HFF-Myc (cell line): ENCODE measurements around the gene OR7G1.

Experiments used
- DNase-seq: peaks from one replicate; pipeline ENCODE4 v3.0.0-alpha.2; 2011; ENCODE audit warnings: low read depth; ENCODE audit errors: extremely low read depth
- H3K4me3 ChIP-seq: replicated peaks from 2 replicates; pipeline ENCODE4 v1.5.1; 2011; ENCODE audit warnings: low read depth, mild to moderate bottlenecking, control low read depth, low read length
- TF ChIP-seq, protein P1 (sequence below): IDR thresholded peaks from 2 replicates; pipeline ENCODE4 v1.5.1; 2012; ENCODE audit warnings: mild to moderate bottlenecking, low read depth, low read length, control low read depth; ENCODE audit errors: missing control alignments

OR7G1 gene

GRCh38 chr19:9115307-9115813 lies at the start of gene OR7G1:
OR7G1 (minus strand) TSS chr19:9115763; CDS start chr19:9115763, 0 bp downstream.
- DNase-seq = no peak
- TF ChIP-seq, protein P1, sequence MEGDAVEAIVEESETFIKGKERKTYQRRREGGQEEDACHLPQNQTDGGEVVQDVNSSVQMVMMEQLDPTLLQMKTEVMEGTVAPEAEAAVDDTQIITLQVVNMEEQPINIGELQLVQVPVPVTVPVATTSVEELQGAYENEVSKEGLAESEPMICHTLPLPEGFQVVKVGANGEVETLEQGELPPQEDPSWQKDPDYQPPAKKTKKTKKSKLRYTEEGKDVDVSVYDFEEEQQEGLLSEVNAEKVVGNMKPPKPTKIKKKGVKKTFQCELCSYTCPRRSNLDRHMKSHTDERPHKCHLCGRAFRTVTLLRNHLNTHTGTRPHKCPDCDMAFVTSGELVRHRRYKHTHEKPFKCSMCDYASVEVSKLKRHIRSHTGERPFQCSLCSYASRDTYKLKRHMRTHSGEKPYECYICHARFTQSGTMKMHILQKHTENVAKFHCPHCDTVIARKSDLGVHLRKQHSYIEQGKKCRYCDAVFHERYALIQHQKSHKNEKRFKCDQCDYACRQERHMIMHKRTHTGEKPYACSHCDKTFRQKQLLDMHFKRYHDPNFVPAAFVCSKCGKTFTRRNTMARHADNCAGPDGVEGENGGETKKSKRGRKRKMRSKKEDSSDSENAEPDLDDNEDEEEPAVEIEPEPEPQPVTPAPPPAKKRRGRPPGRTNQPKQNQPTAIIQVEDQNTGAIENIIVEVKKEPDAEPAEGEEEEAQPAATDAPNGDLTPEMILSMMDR = no peak
- H3K4me3 ChIP-seq = no peak within 1 kb of the TSS

DNA sequence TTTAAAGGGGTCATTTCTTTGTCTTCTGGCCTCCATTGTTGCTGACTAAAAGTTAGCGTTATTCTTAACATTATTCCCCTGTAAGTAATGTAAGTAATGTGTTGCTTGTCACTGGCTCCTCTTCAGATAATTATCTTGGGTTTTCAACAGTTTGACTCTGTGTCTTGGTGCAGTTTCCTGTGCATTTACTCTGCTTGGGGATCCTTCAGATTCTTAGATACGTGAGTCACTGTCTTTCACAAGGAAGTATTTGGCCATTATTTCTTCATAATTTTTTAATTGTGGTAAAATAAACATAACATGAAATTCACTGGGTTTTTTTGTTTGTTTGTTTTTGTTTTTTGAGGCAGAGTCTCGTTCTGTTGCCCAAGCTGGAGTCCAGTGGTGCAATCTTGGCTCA lies 49.7 kb upstream of the OR7G1 start:
- TF ChIP-seq, protein P1 = no peak
- H3K4me3 ChIP-seq = no peak overlapping the region
- no peak for DNase-seq

DNA sequence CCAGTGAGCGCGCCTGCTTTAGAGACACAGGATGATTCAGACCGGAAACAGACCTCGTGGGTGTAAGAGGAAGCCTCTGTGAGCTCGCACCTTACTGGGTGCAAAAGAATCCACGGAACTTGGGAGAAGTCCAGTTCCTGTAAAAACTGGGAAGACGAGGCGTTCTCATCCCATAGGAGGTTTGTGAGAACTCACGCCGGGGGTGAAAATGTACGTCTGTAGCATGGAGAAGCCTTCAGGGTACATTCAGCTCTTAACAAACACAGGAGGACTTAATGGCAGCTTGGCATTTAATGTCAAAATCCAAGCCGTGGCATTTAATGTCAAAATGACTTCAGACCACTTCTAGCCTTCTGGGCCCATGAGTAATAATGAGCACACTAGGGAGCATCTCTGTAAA lies 45.9 kb upstream of the OR7G1 start:
- TF ChIP-seq, protein P1 = no peak
- H3K4me3 ChIP-seq = no peak overlapping the region
- no peak for DNase-seq

- no peak for DNase-seq
- TF ChIP-seq, protein P1 = no peak
- no peak overlapping the region for H3K4me3 ChIP-seq
These were observed 44.3 kb upstream of the OR7G1 start for GRCh38 chr19:9159891-9160290.

DNA sequence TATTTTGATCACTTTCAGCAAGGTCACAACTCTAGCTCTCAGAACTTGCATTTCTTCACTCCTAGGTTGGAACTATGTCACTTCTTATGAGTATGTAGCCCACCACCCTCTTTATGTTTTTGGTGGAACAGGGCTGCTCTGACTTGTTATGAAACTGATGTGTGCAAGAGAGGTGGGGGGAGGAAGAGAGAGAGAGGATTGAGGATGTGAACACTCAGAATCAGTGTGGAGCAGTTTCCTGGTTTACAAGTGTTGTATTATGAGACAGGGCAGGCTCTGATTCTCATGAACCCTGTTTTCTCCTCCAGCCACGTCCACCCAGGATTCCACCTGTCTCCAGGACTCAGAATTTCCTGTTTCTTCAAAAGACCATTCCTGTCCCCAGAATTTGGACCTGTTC lies 40.7 kb upstream of the OR7G1 start:
- no peak overlapping the region for H3K4me3 ChIP-seq
- TF ChIP-seq, protein P1 = no peak
- DNase-seq = no peak

GRCh38 chr19:9155591-9155990 lies 40.0 kb upstream of the OR7G1 start:
- no peak for DNase-seq
- TF ChIP-seq, protein P1 = no peak
- no peak overlapping the region for H3K4me3 ChIP-seq

GRCh38 chr19:9151367-9151766 lies 35.8 kb upstream of the OR7G1 start:
- TF ChIP-seq, protein P1 = no peak
- H3K4me3 ChIP-seq = no peak overlapping the region
- no peak for DNase-seq
